Keratinocyte (primary cell): ENCODE results near the gene AJAP1. TPM values are rescaled to one million over a fixed set of nuclear protein-coding genes. Genes with fewer than 3 reads are reported as not detected.
"Not testable (repeated sequence)": the region's sequence is repeated elsewhere in the genome, so short reads cannot be mapped to it uniquely, and the experiment has no call there.

Source experiments
- DNase-seq: peaks from one replicate; pipeline ENCODE4 v3.0.0-alpha.2; 2011; ENCODE audit warnings: low read depth, missing footprints, low spot score
- FAIRE-seq: peaks from 2 replicates; lab custom pipeline; 2011; peaks lifted over from hg19 to GRCh38; lab: Jason Lieb, UNC
- H2AFZ ChIP-seq: 2 replicates; pipeline ENCODE4 v1.6.0; 2012; ENCODE audit warnings: low read length, control low read depth, inconsistent platforms; ENCODE audit not compliant: control insufficient read depth
- H3K27ac ChIP-seq: 2 replicates; pipeline ENCODE4 v1.5.1; 2011; ENCODE audit warnings: low read length; ENCODE audit not compliant: control insufficient read depth, insufficient read depth
- H3K27me3 ChIP-seq: 3 replicates; pipeline ENCODE4 v1.6.0; 2011; ENCODE audit warnings: low read length; ENCODE audit not compliant: control insufficient read depth, insufficient read depth; ENCODE audit errors: extremely low read depth
- H3K36me3 ChIP-seq, 2 experiments: 2 replicates in 1 of 2; 3 replicates in 1 of 2; pipeline ENCODE4 v1.5.1; 2011; ENCODE audit warnings: low read length in 2 of 2, mild to moderate bottlenecking in 1 of 2; ENCODE audit not compliant: control insufficient read depth in 2 of 2, insufficient read depth in 2 of 2; ENCODE audit errors: extremely low read depth in 1 of 2
- H3K4me1 ChIP-seq: 3 replicates; pipeline ENCODE4 v1.5.1; 2011; ENCODE audit warnings: low read length; ENCODE audit not compliant: control insufficient read depth, insufficient read depth; ENCODE audit errors: extremely low read depth
- H3K4me2 ChIP-seq: 3 replicates; pipeline ENCODE4 v1.6.0; 2011; ENCODE audit warnings: low read depth, low read length; ENCODE audit not compliant: control insufficient read depth, insufficient read depth; ENCODE audit errors: extremely low read depth
- H3K4me3 ChIP-seq, 3 experiments: fragments of 200-600 bp in 1 of 3; sonication (generic) in 1 of 3; 2 replicates in 2 of 3; 3 replicates in 1 of 3; pipeline ENCODE4 v1.5.1; 2011 to 2016; ENCODE audit warnings: low read length in 3 of 3, mild to moderate bottlenecking in 3 of 3, control low read depth in 2 of 3, inconsistent platforms in 1 of 3, low read depth in 1 of 3, mixed read lengths in 1 of 3, mixed run types in 1 of 3, moderate library complexity in 1 of 3; ENCODE audit not compliant: control insufficient read depth in 2 of 3, insufficient read depth in 2 of 3; ENCODE audit errors: extremely low read depth in 1 of 3
- H3K79me2 ChIP-seq: 2 replicates; pipeline ENCODE4 v1.6.0; 2012; ENCODE audit warnings: low read length; ENCODE audit not compliant: control insufficient read depth, insufficient read depth
- H3K9ac ChIP-seq: 3 replicates; pipeline ENCODE4 v1.6.0; 2011; ENCODE audit warnings: low read length; ENCODE audit not compliant: control insufficient read depth, insufficient read depth; ENCODE audit errors: extremely low read depth
- H3K9me1 ChIP-seq: 3 replicates; pipeline ENCODE4 v1.6.0; 2011; ENCODE audit warnings: low read length; ENCODE audit not compliant: control insufficient read depth, insufficient read depth; ENCODE audit errors: extremely low read depth
- H3K9me3 ChIP-seq: 2 replicates; pipeline ENCODE4 v1.5.1; 2012; ENCODE audit warnings: low read depth, low read length; ENCODE audit not compliant: control insufficient read depth
- H4K20me1 ChIP-seq: 3 replicates; pipeline ENCODE4 v1.6.0; 2011; ENCODE audit warnings: low read length; ENCODE audit not compliant: control insufficient read depth, insufficient read depth; ENCODE audit errors: extremely low read depth
- EZH2 ChIP-seq: IDR thresholded peaks from one replicate; pipeline ENCODE4 v1.6.1; 2012; ENCODE audit warnings: inconsistent platforms, mild to moderate bottlenecking, low read length, moderate library complexity
- dilution Hi-C: fragments of 300-500 bp; cut with MboI; formaldehyde crosslinking; loops from one replicate; pipeline ENCODE4 v1.7.0; 2020; ENCODE audit warnings: low sequenced_read_pairs; ENCODE audit not compliant: extremely low pct_ligation_motif_present
- polyA plus RNA-seq, 5 experiments: library from polyadenylated mRNA; depleted of rRNA in 3 of 5; stranded (reverse) in 3 of 5; stranded (forward) in 1 of 5; unstranded in 1 of 5; fragments of >200 nt; gene quantifications; 1 replicate in 1 of 5; 2 replicates in 3 of 5; 3 replicates in 1 of 5; pipeline versions ENCODE4 v1.2.1 to v1.2.3, GENCODE V29; 2011 to 2012; ENCODE audit warnings: missing spikeins in 2 of 5, low read depth in 1 of 5, low replicate concordance in 1 of 5
- TF ChIP-seq, protein P1 (sequence below), 3 experiments: IDR thresholded peaks in 1 of 3; conservative IDR thresholded peaks in 1 of 3; optimal IDR thresholded peaks in 1 of 3; 2 replicates in 2 of 3; 3 replicates in 1 of 3; pipeline versions ENCODE3 to v1.5.1; 2011; ENCODE audit warnings: low read length in 3 of 3, mild to moderate bottlenecking in 3 of 3, moderate library complexity in 2 of 3, control low read depth in 1 of 3, inconsistent platforms in 1 of 3; ENCODE audit not compliant: insufficient read depth in 2 of 3; ENCODE audit errors: extremely low read depth in 1 of 3

AJAP1 gene
- polyA plus RNA-seq, 1 donor (not counting 4 experiments of a cell fraction or from before 2014, with no cell fraction given), result 2.2 TPM

DNA sequence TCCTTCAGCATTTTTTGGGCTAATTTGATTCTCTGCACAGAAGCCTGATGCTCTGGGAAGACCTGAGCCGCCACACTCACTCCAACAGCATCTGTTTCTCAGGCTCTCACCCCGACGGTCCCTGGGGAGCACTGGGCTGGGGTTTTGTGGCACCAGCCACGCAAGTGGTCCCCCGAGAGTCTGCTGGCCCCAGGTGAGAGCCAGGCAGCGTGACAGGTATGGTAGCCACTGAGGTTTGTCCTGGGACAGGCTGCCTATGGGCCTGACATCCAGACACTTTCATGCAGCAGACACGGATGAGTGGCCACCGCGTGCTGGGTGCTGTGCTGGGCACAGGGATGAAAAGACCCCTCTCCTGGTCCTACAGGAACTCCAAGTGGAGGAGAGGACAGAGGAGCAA is 11.0 kb downstream of the AJAP1 start:
- FAIRE-seq (no peak), DNase-seq (no peak)
- peaks cover 2% of the 10 kb centered on the region for H3K9me3 ChIP-seq
- dilution Hi-C loops, result no loop called here
- H4K20me1 ChIP-seq, result no peaks in the 10 kb centered on the region
- no peaks in the 10 kb centered on the region for H3K9me1 ChIP-seq
- no peak overlapping the region for H3K4me2 ChIP-seq
- no peak overlapping the region for H3K4me3 ChIP-seq
- no peak for TF ChIP-seq EZH2
- TF ChIP-seq, protein P1, sequence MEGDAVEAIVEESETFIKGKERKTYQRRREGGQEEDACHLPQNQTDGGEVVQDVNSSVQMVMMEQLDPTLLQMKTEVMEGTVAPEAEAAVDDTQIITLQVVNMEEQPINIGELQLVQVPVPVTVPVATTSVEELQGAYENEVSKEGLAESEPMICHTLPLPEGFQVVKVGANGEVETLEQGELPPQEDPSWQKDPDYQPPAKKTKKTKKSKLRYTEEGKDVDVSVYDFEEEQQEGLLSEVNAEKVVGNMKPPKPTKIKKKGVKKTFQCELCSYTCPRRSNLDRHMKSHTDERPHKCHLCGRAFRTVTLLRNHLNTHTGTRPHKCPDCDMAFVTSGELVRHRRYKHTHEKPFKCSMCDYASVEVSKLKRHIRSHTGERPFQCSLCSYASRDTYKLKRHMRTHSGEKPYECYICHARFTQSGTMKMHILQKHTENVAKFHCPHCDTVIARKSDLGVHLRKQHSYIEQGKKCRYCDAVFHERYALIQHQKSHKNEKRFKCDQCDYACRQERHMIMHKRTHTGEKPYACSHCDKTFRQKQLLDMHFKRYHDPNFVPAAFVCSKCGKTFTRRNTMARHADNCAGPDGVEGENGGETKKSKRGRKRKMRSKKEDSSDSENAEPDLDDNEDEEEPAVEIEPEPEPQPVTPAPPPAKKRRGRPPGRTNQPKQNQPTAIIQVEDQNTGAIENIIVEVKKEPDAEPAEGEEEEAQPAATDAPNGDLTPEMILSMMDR (optimal IDR thresholded peaks at IDR 0.05 in 1 of 3, IDR thresholded peaks at IDR 0.05 in 1 of 3, conservative IDR thresholded peaks at IDR 0.05 in 1 of 3; ENCODE audit: extremely low read depth in 1 of 3, insufficient read depth in 2 of 3, low read length in 3 of 3), result no peak
- H3K36me3 ChIP-seq, result peaks cover 0 to 1% of the 10 kb centered on the region in 2 experiments
- H3K27ac ChIP-seq, result no peak overlapping the region
- peaks cover 13% of the 10 kb centered on the region for H3K4me1 ChIP-seq
- H2AFZ ChIP-seq, result no peak overlapping the region
- peaks cover 30% of the 10 kb centered on the region for H3K79me2 ChIP-seq
- no peaks in the 10 kb centered on the region for H3K27me3 ChIP-seq
- H3K9ac ChIP-seq, result no peak overlapping the region

DNA sequence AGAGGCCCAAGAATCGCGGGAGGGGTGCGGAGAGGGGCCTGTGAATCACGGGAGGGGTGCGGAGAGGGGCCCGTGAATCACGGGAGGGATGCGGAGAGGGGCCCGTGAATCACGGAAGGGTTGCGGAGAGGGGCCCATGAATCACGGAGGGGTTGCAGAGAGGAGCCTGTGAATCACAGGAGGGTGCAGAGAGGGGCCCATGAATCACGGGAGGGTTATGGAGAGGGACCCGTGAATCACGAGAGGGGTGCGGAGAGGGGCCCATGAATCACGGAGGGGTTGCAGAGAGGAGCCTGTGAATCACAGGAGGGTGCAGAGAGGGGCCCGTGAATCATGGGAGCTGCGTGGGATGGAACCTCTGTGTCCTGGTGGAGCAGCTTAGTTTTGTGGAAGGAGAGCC is 12.3 kb downstream of the AJAP1 start:
- DNase-seq, H3K4me2 ChIP-seq, H3K9me1 ChIP-seq, H3K27me3 ChIP-seq, H2AFZ ChIP-seq, H3K27ac ChIP-seq, H3K9ac ChIP-seq, H3K36me3 ChIP-seq, H4K20me1 ChIP-seq, H3K4me3 ChIP-seq, FAIRE-seq, dilution Hi-C loops, H3K9me3 ChIP-seq: not testable (repeated sequence)
- H3K4me1 ChIP-seq, result peaks cover 13% of the 10 kb centered on the region
- peaks cover 20% of the 10 kb centered on the region for H3K79me2 ChIP-seq
